Parathyroid adenoma (tissue), 2 donors: ENCODE results near the gene GUCA1A.

ENCODE experiments used
- H2AFZ ChIP-seq: fragments of 300-600 bp; sonication (generic); one replicate; pipeline ENCODE4 v1.7.0; 2017; ENCODE audit warnings: antibody characterized with exemption, mild to moderate bottlenecking
- H3K27ac ChIP-seq: fragments of 300-600 bp; sonication (generic); one replicate; pipeline ENCODE4 v1.7.0; 2017
- H3K27me3 ChIP-seq: fragments of 300-600 bp; sonication (generic); one replicate; pipeline ENCODE4 v1.7.0; 2017; ENCODE audit warnings: low read length; ENCODE audit not compliant: control insufficient read depth, insufficient read depth
- H3K36me3 ChIP-seq: fragments of 300-600 bp; sonication (generic); one replicate; pipeline ENCODE4 v1.7.0; 2017; ENCODE audit warnings: low read length; ENCODE audit not compliant: control insufficient read depth, insufficient read depth
- H3K4me1 ChIP-seq: fragments of 300-600 bp; sonication (generic); one replicate; pipeline ENCODE4 v1.7.0; 2017; ENCODE audit warnings: control low read depth
- H3K4me2 ChIP-seq: fragments of 300-600 bp; sonication (generic); one replicate; pipeline ENCODE4 v1.7.0; 2017; ENCODE audit warnings: low read length
- H3K4me3 ChIP-seq: fragments of 300-600 bp; sonication (generic); one replicate; pipeline ENCODE4 v1.7.0; 2017; ENCODE audit warnings: low read depth, low read length
- H3K79me2 ChIP-seq: fragments of 300-600 bp; sonication (generic); one replicate; pipeline ENCODE4 v1.7.0; 2017; ENCODE audit warnings: control low read depth
- H3K9ac ChIP-seq: fragments of 300-600 bp; sonication (generic); one replicate; pipeline ENCODE4 v1.7.0; 2017; ENCODE audit warnings: mild to moderate bottlenecking
- H3K9me3 ChIP-seq: fragments of 300-600 bp; sonication (generic); one replicate; pipeline ENCODE4 v1.7.0; 2017; ENCODE audit warnings: low read length; ENCODE audit not compliant: control insufficient read depth
- CTCF ChIP-seq: fragments of 300-600 bp; sonication (generic); IDR thresholded peaks from one replicate; pipeline ENCODE4 v1.7.0; 2017; ENCODE audit warnings: antibody characterized with exemption, mild to moderate bottlenecking
- donor health status: primary hyperparathyroidism.

Gene GUCA1A

GRCh38 chr6:42221546-42221945, 48.4 kb downstream of the GUCA1A start:
- Histone ChIP-seq H3K79me2 (peaks cover 1% of the 10 kb centered on the region), H2AFZ (no peak overlapping the region), H3K27me3 (no peaks in the 10 kb centered on the region), H3K4me2 (no peak overlapping the region), H3K9me3 (no peaks in the 10 kb centered on the region), H3K4me3 (no peak overlapping the region), H3K27ac (no peak overlapping the region), H3K9ac (no peak overlapping the region), H3K4me1 (peaks cover 5% of the 10 kb centered on the region), H3K36me3 (no peaks in the 10 kb centered on the region)
- TF ChIP-seq CTCF, result no peak

GRCh38 chr6:42222448-42222847, 49.3 kb downstream of the GUCA1A start:
- TF ChIP-seq CTCF, result no peak
- Histone ChIP-seq H2AFZ (no peak overlapping the region), H3K27me3 (no peaks in the 10 kb centered on the region), H3K36me3 (no peaks in the 10 kb centered on the region), H3K4me1 (peaks cover 3% of the 10 kb centered on the region), H3K9me3 (no peaks in the 10 kb centered on the region), H3K4me3 (no peak overlapping the region), H3K79me2 (no peaks in the 10 kb centered on the region), H3K9ac (no peak overlapping the region), H3K27ac (no peak overlapping the region), H3K4me2 (no peak overlapping the region)

- Histone ChIP-seq H3K4me3 (no peak overlapping the region), H2AFZ (no peak overlapping the region), H3K27ac (no peak overlapping the region), H3K4me2 (no peak overlapping the region), H3K9ac (no peak overlapping the region), H3K4me1 (no peaks in the 10 kb centered on the region), H3K36me3 (no peaks in the 10 kb centered on the region), H3K79me2 (no peaks in the 10 kb centered on the region), H3K27me3 (no peaks in the 10 kb centered on the region), H3K9me3 (no peaks in the 10 kb centered on the region)
- TF ChIP-seq CTCF, result no peak
Observed at GRCh38 chr6:42224222-42225028, 51.3 kb downstream of the GUCA1A start.

GRCh38 chr6:42225029-42225339, 51.8 kb downstream of the GUCA1A start:
- no peaks in the 10 kb centered on the region for H3K36me3 ChIP-seq
- H3K9me3 ChIP-seq, result no peaks in the 10 kb centered on the region
- H3K27ac ChIP-seq, result no peak overlapping the region
- H3K4me2 ChIP-seq, result no peak overlapping the region
- H2AFZ ChIP-seq, result no peak overlapping the region
- no peaks in the 10 kb centered on the region for H3K4me1 ChIP-seq
- no peaks in the 10 kb centered on the region for H3K27me3 ChIP-seq
- no peak overlapping the region for H3K4me3 ChIP-seq
- no peaks in the 10 kb centered on the region for H3K79me2 ChIP-seq
- TF ChIP-seq CTCF, result no peak
- no peak overlapping the region for H3K9ac ChIP-seq

- Histone ChIP-seq H3K9me3 (no peaks in the 10 kb centered on the region), H3K4me3 (no peak overlapping the region), H3K79me2 (no peaks in the 10 kb centered on the region), H3K9ac (no peak overlapping the region), H3K36me3 (no peaks in the 10 kb centered on the region), H3K27ac (no peak overlapping the region), H2AFZ (no peak overlapping the region), H3K4me1 (no peaks in the 10 kb centered on the region), H3K4me2 (no peak overlapping the region), H3K27me3 (no peaks in the 10 kb centered on the region)
- TF ChIP-seq CTCF, result no peak
Observed at GRCh38 chr6:42225419-42225818, 52.3 kb downstream of the GUCA1A start.
